ENCODE data around the gene CKLF. TPM values are rescaled to one million over a fixed set of nuclear protein-coding genes. Genes with fewer than 3 reads are reported as not detected.
A peak's percentile ranks its signal among the peaks of the same experiment; 100 is the strongest.
"Not testable (repeated sequence)": the region's sequence is repeated elsewhere in the genome, so short reads cannot be mapped to it uniquely, and the experiment has no call there.

CKLF gene
- total and polyA plus RNA-seq, 3 experiments from 2014 or later, result 118 to 265 (median 121) TPM

GRCh38 chr16:66566051-66566901 is 13.9 kb downstream of the CKLF start, which contains the start of gene CMTM1:
Gene CMTM1 (plus strand): TSS chr16:66566439. CDS start chr16:66566514, 75 bp downstream.
- Histone ChIP-seq H3K36me3 (ENCODE audit: insufficient read depth, low read length) (peaks cover 12% of the 10 kb centered on the region), H3K9me3 (ENCODE audit: low read length) (no peaks in the 10 kb centered on the region), H3K4me3 (ENCODE audit: low read length) (no peak within 1 kb of the TSS), H3K4me1 (ENCODE audit: insufficient read depth, low read length) (peaks cover 24% of the 10 kb centered on the region), H3K27me3 (ENCODE audit: insufficient read depth, low read length, poor library complexity, severe bottlenecking) (no peaks in the 10 kb centered on the region), H3K27ac (ENCODE audit: low read depth, low read length) (no peak within 1 kb of the TSS)
- Mint-ChIP-seq H3K27me3 (no peaks in the 10 kb centered on the region), H3K4me1 (peaks cover 36 to 66% (median 58%) of the 10 kb centered on the region in 3 donors), H3K4me3 (peak within 1 kb of the TSS in 1 of 7 donors; percentile 40), H3K36me3 (peaks cover 4 to 58% (median 14%) of the 10 kb centered on the region in 3 donors), H3K9me3 (no peaks in the 10 kb centered on the region), H3K27ac (peak within 1 kb of the TSS in 6 of 8 donors; percentile 17 to 89 (median 62))
- DNase-seq, result no peak
- CTCF ChIA-PET, result no interaction called here
- POLR2A ChIA-PET, result interaction anchor here (0.7 to 1.0 kb wide), 2 partner anchors 13 to 52 kb away, joined by 3 to 4 read pairs; no protein-coding TSS in a partner anchor

GRCh38 chr16:66567270-66567669 is 14.9 kb downstream of the CKLF start:
- Mint-ChIP-seq H3K36me3 (peaks cover 4 to 53% (median 13%) of the 10 kb centered on the region in 3 donors), H3K27ac (peak overlapping the region in 2 of 8 donors; percentile 43 to 44), H3K4me1 (peaks cover 28 to 64% (median 57%) of the 10 kb centered on the region in 3 donors)
- POLR2A ChIA-PET; CTCF ChIA-PET; H3K9me3 ChIP-seq (ENCODE audit: low read length); H3K4me3 Mint-ChIP-seq; H3K4me3 ChIP-seq (ENCODE audit: low read length); H3K27ac ChIP-seq (ENCODE audit: low read depth, low read length); H3K27me3 ChIP-seq (ENCODE audit: insufficient read depth, low read length, poor library complexity, severe bottlenecking); DNase-seq; H3K9me3 Mint-ChIP-seq; H3K27me3 Mint-ChIP-seq: not testable (repeated sequence)
- peaks cover 14% of the 10 kb centered on the region for H3K4me1 ChIP-seq (ENCODE audit: insufficient read depth, low read length)
- peaks cover 12% of the 10 kb centered on the region for H3K36me3 ChIP-seq (ENCODE audit: insufficient read depth, low read length)

- H3K4me3 ChIP-seq (ENCODE audit: low read length), result no peak overlapping the region
- no peaks in the 10 kb centered on the region for H3K9me3 ChIP-seq (ENCODE audit: low read length)
- Mint-ChIP-seq H3K36me3 (peaks cover 4 to 51% (median 13%) of the 10 kb centered on the region in 3 donors), H3K27me3 (no peaks in the 10 kb centered on the region), H3K4me3 (no peak overlapping the region), H3K9me3 (no peaks in the 10 kb centered on the region), H3K27ac (no peak overlapping the region), H3K4me1 (peaks cover 18 to 61% (median 49%) of the 10 kb centered on the region in 3 donors)
- no peak for DNase-seq
- H3K36me3 ChIP-seq (ENCODE audit: insufficient read depth, low read length), result peaks cover 12% of the 10 kb centered on the region
- peaks cover 3% of the 10 kb centered on the region for H3K4me1 ChIP-seq (ENCODE audit: insufficient read depth, low read length)
- ChIA-PET CTCF (no interaction called here), POLR2A (no interaction called here)
- H3K27me3 ChIP-seq (ENCODE audit: insufficient read depth, low read length, poor library complexity, severe bottlenecking), result no peaks in the 10 kb centered on the region
- no peak overlapping the region for H3K27ac ChIP-seq (ENCODE audit: low read depth, low read length)
Measured at GRCh38 chr16:66568355-66568754, 16.0 kb downstream of the CKLF start.

GRCh38 chr16:66569131-66569530 is 16.8 kb downstream of the CKLF start:
- Histone ChIP-seq H3K4me1 (ENCODE audit: insufficient read depth, low read length) (no peaks in the 10 kb centered on the region), H3K36me3 (ENCODE audit: insufficient read depth, low read length) (peaks cover 7% of the 10 kb centered on the region), H3K27ac (ENCODE audit: low read depth, low read length) (no peak overlapping the region), H3K9me3 (ENCODE audit: low read length) (no peaks in the 10 kb centered on the region), H3K4me3 (ENCODE audit: low read length) (no peak overlapping the region), H3K27me3 (ENCODE audit: insufficient read depth, low read length, poor library complexity, severe bottlenecking) (no peaks in the 10 kb centered on the region)
- no peaks in the 10 kb centered on the region for H3K9me3 Mint-ChIP-seq
- H3K27ac Mint-ChIP-seq, result peak overlapping the region in 5 of 8 donors; percentile 14 to 87 (median 35)
- H3K27me3 Mint-ChIP-seq, result no peaks in the 10 kb centered on the region
- no peak for DNase-seq
- peaks cover 4 to 44% (median 11%) of the 10 kb centered on the region in 3 donors for H3K36me3 Mint-ChIP-seq
- H3K4me1 Mint-ChIP-seq, result peaks cover 13 to 54% (median 41%) of the 10 kb centered on the region in 3 donors
- ChIA-PET CTCF (interaction anchor here (0.8 to 1.4 kb wide), 2 partner anchors 10 to 164 kb away, joined by 3 to 5 read pairs; partner anchors contain the start of gene CMTM2), POLR2A (interaction anchor here (0.8 kb wide), 1 partner anchor 35 kb away, joined by 3 read pairs; no protein-coding TSS in a partner anchor)
- H3K4me3 Mint-ChIP-seq, result no peak overlapping the region

- Histone ChIP-seq H3K36me3 (ENCODE audit: insufficient read depth, low read length) (peaks cover 3% of the 10 kb centered on the region), H3K9me3 (ENCODE audit: low read length) (no peaks in the 10 kb centered on the region), H3K4me1 (ENCODE audit: insufficient read depth, low read length) (no peaks in the 10 kb centered on the region), H3K4me3 (ENCODE audit: low read length) (no peak overlapping the region), H3K27me3 (ENCODE audit: insufficient read depth, low read length, poor library complexity, severe bottlenecking) (no peaks in the 10 kb centered on the region), H3K27ac (ENCODE audit: low read depth, low read length) (no peak overlapping the region)
- Mint-ChIP-seq H3K36me3 (peaks cover 4 to 40% (median 11%) of the 10 kb centered on the region in 3 donors), H3K9me3 (no peaks in the 10 kb centered on the region), H3K27ac (peak overlapping the region in 7 of 8 donors; percentile 15 to 87 (median 34)), H3K27me3 (no peaks in the 10 kb centered on the region), H3K4me3 (no peak overlapping the region), H3K4me1 (peaks cover 11 to 58% (median 37%) of the 10 kb centered on the region in 3 donors)
- DNase-seq, result no peak
- ChIA-PET CTCF (interaction anchor here (0.8 to 1.9 kb wide), 4 partner anchors 9 to 165 kb away, joined by 3 to 5 read pairs (median 4); partner anchors contain the start of genes CKLF and CMTM2), POLR2A (interaction anchor here (0.5 to 0.8 kb wide), 3 partner anchors 10 to 1968 kb away, joined by 3 read pairs; partner anchors contain the start of gene CMTM2)
Measured at GRCh38 chr16:66569827-66570405, 17.5 kb downstream of the CKLF start.

- Mint-ChIP-seq H3K27me3 (no peaks in the 10 kb centered on the region), H3K9me3 (no peaks in the 10 kb centered on the region), H3K36me3 (peaks cover under 1 to 16% (median 3%) of the 10 kb centered on the region in 3 donors), H3K4me1 (peaks cover 6 to 52% (median 33%) of the 10 kb centered on the region in 3 donors), H3K4me3 (no peak overlapping the region), H3K27ac (peak overlapping the region in 7 of 8 donors; percentile 45 to 98 (median 73))
- H3K36me3 ChIP-seq (ENCODE audit: insufficient read depth, low read length), result no peaks in the 10 kb centered on the region
- no peaks in the 10 kb centered on the region for H3K27me3 ChIP-seq (ENCODE audit: insufficient read depth, low read length, poor library complexity, severe bottlenecking)
- DNase-seq, result no peak
- H3K9me3 ChIP-seq (ENCODE audit: low read length), result no peaks in the 10 kb centered on the region
- H3K4me1 ChIP-seq (ENCODE audit: insufficient read depth, low read length), result no peaks in the 10 kb centered on the region
- H3K4me3 ChIP-seq (ENCODE audit: low read length), result no peak overlapping the region
- no peak overlapping the region for H3K27ac ChIP-seq (ENCODE audit: low read depth, low read length)
- CTCF ChIA-PET, result interaction anchor here (2.3 kb wide), 1 partner anchor 9 kb away, joined by 9 read pairs; no protein-coding TSS in a partner anchor
- POLR2A ChIA-PET, result no interaction called here
Measured at GRCh38 chr16:66572356-66572755, 20.0 kb downstream of the CKLF start.

GRCh38 chr16:66574081-66574480 is 21.7 kb downstream of the CKLF start:
- Mint-ChIP-seq H3K36me3 (peaks cover 0 to 9% (median 0%) of the 10 kb centered on the region in 3 donors), H3K27ac (peak overlapping the region in 2 of 8 donors; percentile 11 to 53), H3K4me3 (no peak overlapping the region), H3K9me3 (no peaks in the 10 kb centered on the region), H3K4me1 (peaks cover 13 to 58% (median 43%) of the 10 kb centered on the region in 3 donors), H3K27me3 (peaks cover 3 to 4% of the 10 kb centered on the region in 2 donors)
- Histone ChIP-seq H3K4me3 (ENCODE audit: low read length) (no peak overlapping the region), H3K27ac (ENCODE audit: low read depth, low read length) (no peak overlapping the region), H3K9me3 (ENCODE audit: low read length) (no peaks in the 10 kb centered on the region), H3K36me3 (ENCODE audit: insufficient read depth, low read length) (no peaks in the 10 kb centered on the region), H3K27me3 (ENCODE audit: insufficient read depth, low read length, poor library complexity, severe bottlenecking) (no peaks in the 10 kb centered on the region), H3K4me1 (ENCODE audit: insufficient read depth, low read length) (no peaks in the 10 kb centered on the region)
- CTCF ChIA-PET, result interaction anchor here (0.9 to 2.3 kb wide), 6 partner anchors 10 to 40 kb away, joined by 3 to 9 read pairs (median 4); no protein-coding TSS in a partner anchor
- DNase-seq, result no peak
- POLR2A ChIA-PET, result no interaction called here

Data from CD8-positive, alpha-beta memory T cell (primary cell).